ENCODE measurements around the gene IL12RB2.

DNA sequence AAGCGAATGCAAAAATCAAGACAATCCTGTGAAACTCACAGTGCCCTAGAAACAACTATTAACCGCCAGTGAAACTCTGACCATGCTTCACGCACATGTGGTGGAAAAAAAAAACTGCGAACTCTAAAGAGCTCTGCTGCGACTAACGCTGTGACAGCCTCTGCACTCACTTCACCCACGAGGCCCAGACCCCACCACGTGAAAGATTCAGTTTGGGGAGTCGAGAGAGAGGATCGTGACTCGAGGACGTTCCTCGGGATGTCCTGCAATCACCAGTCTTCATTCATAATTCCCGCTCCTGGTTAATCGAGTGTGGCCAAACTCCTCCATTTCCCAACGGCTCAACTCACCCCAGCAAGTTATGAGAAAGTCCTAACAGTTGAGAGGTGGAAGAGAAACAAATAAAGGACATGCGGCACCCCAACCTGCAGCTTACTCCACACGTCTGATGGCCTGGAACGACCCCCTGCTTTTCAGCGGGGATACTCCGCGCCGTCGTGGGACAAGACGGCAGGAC, 121.4 kb downstream of the IL12RB2 start:
- TF ChIP-seq POLR2A (IDR thresholded peaks at IDR 0.05) = no peak
- TF ChIP-seq, protein P1, sequence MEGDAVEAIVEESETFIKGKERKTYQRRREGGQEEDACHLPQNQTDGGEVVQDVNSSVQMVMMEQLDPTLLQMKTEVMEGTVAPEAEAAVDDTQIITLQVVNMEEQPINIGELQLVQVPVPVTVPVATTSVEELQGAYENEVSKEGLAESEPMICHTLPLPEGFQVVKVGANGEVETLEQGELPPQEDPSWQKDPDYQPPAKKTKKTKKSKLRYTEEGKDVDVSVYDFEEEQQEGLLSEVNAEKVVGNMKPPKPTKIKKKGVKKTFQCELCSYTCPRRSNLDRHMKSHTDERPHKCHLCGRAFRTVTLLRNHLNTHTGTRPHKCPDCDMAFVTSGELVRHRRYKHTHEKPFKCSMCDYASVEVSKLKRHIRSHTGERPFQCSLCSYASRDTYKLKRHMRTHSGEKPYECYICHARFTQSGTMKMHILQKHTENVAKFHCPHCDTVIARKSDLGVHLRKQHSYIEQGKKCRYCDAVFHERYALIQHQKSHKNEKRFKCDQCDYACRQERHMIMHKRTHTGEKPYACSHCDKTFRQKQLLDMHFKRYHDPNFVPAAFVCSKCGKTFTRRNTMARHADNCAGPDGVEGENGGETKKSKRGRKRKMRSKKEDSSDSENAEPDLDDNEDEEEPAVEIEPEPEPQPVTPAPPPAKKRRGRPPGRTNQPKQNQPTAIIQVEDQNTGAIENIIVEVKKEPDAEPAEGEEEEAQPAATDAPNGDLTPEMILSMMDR (IDR thresholded peaks at IDR 0.05) = no peak
- TF ChIP-seq EP300 (IDR thresholded peaks at IDR 0.05) = peak in 1 of 2 donors; percentile 15

All from tibial nerve (tissue), 4 donors.